Activated CD8-positive, alpha-beta T cell treated with anti-CD3 and anti-CD28 coated beads, Interleukin-2, amount 10 ng/mL, durations not matched to agents 7 days and 5 days (primary cell): ENCODE measurements around the gene NAPG. TPM values are rescaled to one million over a fixed set of nuclear protein-coding genes. Genes with fewer than 3 reads are reported as not detected.
"Not testable (repeated sequence)": the region's sequence is repeated elsewhere in the genome, so short reads cannot be mapped to it uniquely, and the experiment has no call there.

Experiments
- ATAC-seq: fragments of 150-1000 bp; cut with Tn5 transposase; one replicate; pipeline ENCODE4 v1.10.0; 2021; ENCODE audit warnings: moderate library complexity
- CTCF ChIA-PET: fragments of 350-600 bp; sonication (Branson Sonifier 250); formaldehyde crosslinking; loops from one replicate; lab custom pipeline; 2021; ENCODE audit warnings: antibody characterized with exemption; lab: Charles Lee
- POLR2A ChIA-PET: fragments of 350-600 bp; sonication (Branson Sonifier 250); formaldehyde crosslinking; loops from one replicate; lab custom pipeline; 2021; ENCODE audit warnings: antibody characterized with exemption; lab: Charles Lee
- DNase-seq: peaks from one replicate; pipeline ENCODE4 v3.0.0-alpha.2; 2020
- H3K27ac Mint-ChIP-seq: one replicate; pipeline ENCODE4 v1.8.0; 2021; ENCODE audit warnings: mild to moderate bottlenecking, mixed read lengths
- H3K27me3 Mint-ChIP-seq: one replicate; pipeline ENCODE4 v1.8.0; 2021; ENCODE audit warnings: low read depth, mixed read lengths
- H3K36me3 Mint-ChIP-seq: one replicate; pipeline ENCODE4 v1.8.0; 2021; ENCODE audit warnings: low read depth, mixed read lengths
- H3K4me1 Mint-ChIP-seq: one replicate; pipeline ENCODE4 v1.8.0; 2021; ENCODE audit warnings: low read depth, mixed read lengths
- H3K4me3 Mint-ChIP-seq: one replicate; pipeline ENCODE4 v1.8.0; 2021; ENCODE audit warnings: mild to moderate bottlenecking, mixed read lengths
- H3K9me3 Mint-ChIP-seq: one replicate; pipeline ENCODE4 v1.8.0; 2022; ENCODE audit warnings: mixed read lengths; ENCODE audit not compliant: insufficient read depth
- total RNA-seq, 2 experiments: library from RNA; stranded (reverse); gene quantifications; one replicate each; pipeline ENCODE4 v1.2.3, GENCODE V29; 2021

Gene NAPG
- total RNA-seq, 2 experiments from 2014 or later, result 31.1 to 31.5 TPM

GRCh38 chr18:10490401-10491165 is 35.2 kb upstream of the NAPG start:
- ChIA-PET POLR2A (no interaction called here), CTCF (interaction anchor here (0.7 to 2.2 kb wide), 13 partner anchors 9 to 530 kb away, joined by 3 to 10 read pairs (median 4); partner anchors contain the start of gene NAPG)
- Mint-ChIP-seq H3K4me3 (no peak overlapping the region), H3K9me3 (no peaks in the 10 kb centered on the region), H3K36me3 (no peaks in the 10 kb centered on the region), H3K27me3 (no peaks in the 10 kb centered on the region), H3K27ac (no peak overlapping the region), H3K4me1 (peaks cover 19% of the 10 kb centered on the region)
- peak; percentile 97 for ATAC-seq
- DNase-seq, result peak; percentile 72

- ChIA-PET CTCF (no interaction called here), POLR2A (no interaction called here)
- Mint-ChIP-seq H3K9me3 (no peaks in the 10 kb centered on the region), H3K27ac (no peak overlapping the region), H3K27me3 (peaks cover 1% of the 10 kb centered on the region), H3K4me1 (peaks cover 11% of the 10 kb centered on the region), H3K36me3 (no peaks in the 10 kb centered on the region), H3K4me3 (no peak overlapping the region)
- ATAC-seq (no peak), DNase-seq (no peak)
Observed at GRCh38 chr18:10495936-10496335, 29.9 kb upstream of the NAPG start.

- POLR2A ChIA-PET, result no interaction called here
- Mint-ChIP-seq H3K4me1 (peaks cover 10% of the 10 kb centered on the region), H3K27me3 (peaks cover 6% of the 10 kb centered on the region), H3K36me3 (no peaks in the 10 kb centered on the region), H3K4me3 (no peak overlapping the region), H3K9me3 (no peaks in the 10 kb centered on the region), H3K27ac (no peak overlapping the region)
- no peak for ATAC-seq
- DNase-seq, result no peak
- CTCF ChIA-PET, result no interaction called here
Observed at GRCh38 chr18:10497206-10497749, 28.5 kb upstream of the NAPG start.

GRCh38 chr18:10499230-10499629 is 26.6 kb upstream of the NAPG start:
- CTCF ChIA-PET, result no interaction called here
- H3K9me3 Mint-ChIP-seq, result no peaks in the 10 kb centered on the region
- H3K27ac Mint-ChIP-seq, result no peak overlapping the region
- POLR2A ChIA-PET, result no interaction called here
- H3K36me3 Mint-ChIP-seq, result no peaks in the 10 kb centered on the region
- H3K4me3 Mint-ChIP-seq, result no peak overlapping the region
- DNase-seq (no peak), ATAC-seq (no peak)
- H3K27me3 Mint-ChIP-seq, result peaks cover 9% of the 10 kb centered on the region
- peaks cover 10% of the 10 kb centered on the region for H3K4me1 Mint-ChIP-seq

GRCh38 chr18:10500038-10500437 is 25.8 kb upstream of the NAPG start:
- CTCF ChIA-PET, result no interaction called here
- POLR2A ChIA-PET, result no interaction called here
- H3K9me3 Mint-ChIP-seq, result no peaks in the 10 kb centered on the region
- H3K4me1 Mint-ChIP-seq, result peaks cover 10% of the 10 kb centered on the region
- H3K27ac Mint-ChIP-seq, result no peak overlapping the region
- H3K36me3 Mint-ChIP-seq, result no peaks in the 10 kb centered on the region
- H3K27me3 Mint-ChIP-seq, result peaks cover 9% of the 10 kb centered on the region
- H3K4me3 Mint-ChIP-seq, result no peak overlapping the region
- DNase-seq (no peak), ATAC-seq (no peak)

- no peak overlapping the region for H3K27ac Mint-ChIP-seq
- H3K36me3 Mint-ChIP-seq, result no peaks in the 10 kb centered on the region
- ChIA-PET POLR2A (no interaction called here), CTCF (no interaction called here)
- H3K4me1 Mint-ChIP-seq, result peaks cover 2% of the 10 kb centered on the region
- no peak overlapping the region for H3K4me3 Mint-ChIP-seq
- DNase-seq, result no peak
- H3K27me3 Mint-ChIP-seq, result peaks cover 9% of the 10 kb centered on the region
- ATAC-seq, result no peak
- peaks cover 9% of the 10 kb centered on the region for H3K9me3 Mint-ChIP-seq
Observed at GRCh38 chr18:10504723-10505122, 21.1 kb upstream of the NAPG start.

- CTCF ChIA-PET, DNase-seq, H3K27ac Mint-ChIP-seq, ATAC-seq, H3K4me3 Mint-ChIP-seq, H3K4me1 Mint-ChIP-seq, H3K9me3 Mint-ChIP-seq, H3K36me3 Mint-ChIP-seq, POLR2A ChIA-PET: not testable (repeated sequence)
- peaks cover 12% of the 10 kb centered on the region for H3K27me3 Mint-ChIP-seq
Observed at GRCh38 chr18:10505892-10506291, 19.9 kb upstream of the NAPG start.

- ATAC-seq, result no peak
- H3K27me3 Mint-ChIP-seq, result peaks cover 6% of the 10 kb centered on the region
- no peak overlapping the region for H3K27ac Mint-ChIP-seq
- H3K9me3 Mint-ChIP-seq, result peaks cover 9% of the 10 kb centered on the region
- ChIA-PET POLR2A (no interaction called here), CTCF (interaction anchor here (1.0 kb wide), 1 partner anchor 11 kb away, joined by 3 read pairs; no protein-coding TSS in a partner anchor)
- no peak for DNase-seq
- H3K36me3 Mint-ChIP-seq, result no peaks in the 10 kb centered on the region
- H3K4me1 Mint-ChIP-seq, result no peaks in the 10 kb centered on the region
- H3K4me3 Mint-ChIP-seq, result no peak overlapping the region
Observed at GRCh38 chr18:10508591-10508990, 17.2 kb upstream of the NAPG start.

GRCh38 chr18:10511236-10511635 is 14.6 kb upstream of the NAPG start:
- Mint-ChIP-seq H3K9me3 (peaks cover 9% of the 10 kb centered on the region), H3K4me1 (peaks cover 3% of the 10 kb centered on the region), H3K27ac (no peak overlapping the region), H3K27me3 (peaks cover 11% of the 10 kb centered on the region), H3K36me3 (no peaks in the 10 kb centered on the region), H3K4me3 (no peak overlapping the region)
- DNase-seq (no peak), ATAC-seq (no peak)
- ChIA-PET CTCF (interaction anchor here (0.9 kb wide), 1 partner anchor 20 kb away, joined by 3 read pairs; no protein-coding TSS in a partner anchor), POLR2A (no interaction called here)

GRCh38 chr18:10514082-10514481 is 11.7 kb upstream of the NAPG start:
- ChIA-PET CTCF (no interaction called here), POLR2A (no interaction called here)
- Mint-ChIP-seq H3K27me3 (peaks cover 26% of the 10 kb centered on the region), H3K27ac (no peak overlapping the region), H3K36me3 (no peaks in the 10 kb centered on the region), H3K9me3 (no peaks in the 10 kb centered on the region), H3K4me1 (peaks cover 4% of the 10 kb centered on the region), H3K4me3 (no peak overlapping the region)
- ATAC-seq, result no peak
- no peak for DNase-seq

GRCh38 chr18:10514601-10515000 is 11.2 kb upstream of the NAPG start:
- Mint-ChIP-seq H3K27me3 (peaks cover 29% of the 10 kb centered on the region), H3K36me3 (no peaks in the 10 kb centered on the region), H3K4me1 (peaks cover 7% of the 10 kb centered on the region), H3K9me3 (no peaks in the 10 kb centered on the region), H3K27ac (no peak overlapping the region), H3K4me3 (no peak overlapping the region)
- ChIA-PET CTCF (no interaction called here), POLR2A (no interaction called here)
- no peak for ATAC-seq
- DNase-seq, result no peak

- DNase-seq (no peak), ATAC-seq (no peak)
- Mint-ChIP-seq H3K36me3 (no peaks in the 10 kb centered on the region), H3K27me3 (peaks cover 29% of the 10 kb centered on the region), H3K27ac (no peak overlapping the region), H3K9me3 (no peaks in the 10 kb centered on the region), H3K4me1 (peaks cover 12% of the 10 kb centered on the region), H3K4me3 (no peak overlapping the region)
- ChIA-PET POLR2A (no interaction called here), CTCF (no interaction called here)
Observed at GRCh38 chr18:10515456-10515855, 10.4 kb upstream of the NAPG start.
